ENCODE results near the gene PCDH9.

Gene PCDH9

GRCh38 chr13:66377569-66377968, 852.6 kb downstream of the PCDH9 start:
- Histone ChIP-seq H4K20me1 (ENCODE audit: insufficient read depth) (no peaks in the 10 kb centered on the region), H3K4me1 (ENCODE audit: low read depth, poor library complexity, severe bottlenecking) (no peaks in the 10 kb centered on the region), H3K27me3 (ENCODE audit: insufficient read depth, low read depth) (no peaks in the 10 kb centered on the region), H2AFZ (ENCODE audit: low read depth) (no peak overlapping the region), H3K9ac (no peak overlapping the region), H3K79me2 (ENCODE audit: insufficient read depth, low read depth) (no peaks in the 10 kb centered on the region), H3K4me3 (IDR thresholded peaks at IDR 0.05; ENCODE audit: insufficient read depth, low read depth, low read length) (no peak overlapping the region), H3K27ac (no peak overlapping the region), H3K4me2 (no peak overlapping the region), H3K36me3 (ENCODE audit: insufficient read depth) (no peaks in the 10 kb centered on the region)
- TF ChIP-seq CTCF (conservative IDR thresholded peaks at IDR 0.05; ENCODE audit: low read depth, low read length) = no peak

- H3K4me1 ChIP-seq (ENCODE audit: low read depth, poor library complexity, severe bottlenecking) = no peaks in the 10 kb centered on the region
- no peak overlapping the region for H3K4me2 ChIP-seq
- no peaks in the 10 kb centered on the region for H3K36me3 ChIP-seq (ENCODE audit: insufficient read depth)
- no peaks in the 10 kb centered on the region for H3K27me3 ChIP-seq (ENCODE audit: insufficient read depth, low read depth)
- H3K9ac ChIP-seq = no peak overlapping the region
- no peak for TF ChIP-seq CTCF (conservative IDR thresholded peaks at IDR 0.05; ENCODE audit: low read depth, low read length)
- no peaks in the 10 kb centered on the region for H3K79me2 ChIP-seq (ENCODE audit: insufficient read depth, low read depth)
- no peaks in the 10 kb centered on the region for H4K20me1 ChIP-seq (ENCODE audit: insufficient read depth)
- H2AFZ ChIP-seq (ENCODE audit: low read depth) = no peak overlapping the region
- no peak overlapping the region for H3K27ac ChIP-seq
- H3K4me3 ChIP-seq (IDR thresholded peaks at IDR 0.05; ENCODE audit: insufficient read depth, low read depth, low read length) = no peak overlapping the region
These were observed 854.4 kb downstream of the PCDH9 start for GRCh38 chr13:66375756-66376155.

GRCh38 chr13:66369666-66370065, 860.5 kb downstream of the PCDH9 start:
- Histone ChIP-seq H3K36me3 (ENCODE audit: insufficient read depth) (no peaks in the 10 kb centered on the region), H3K4me3 (IDR thresholded peaks at IDR 0.05; ENCODE audit: insufficient read depth, low read depth, low read length) (no peak overlapping the region), H3K4me2 (no peak overlapping the region), H3K4me1 (ENCODE audit: low read depth, poor library complexity, severe bottlenecking) (no peaks in the 10 kb centered on the region), H3K27ac (no peak overlapping the region), H3K27me3 (ENCODE audit: insufficient read depth, low read depth) (no peaks in the 10 kb centered on the region), H3K9ac (no peak overlapping the region), H3K79me2 (ENCODE audit: insufficient read depth, low read depth) (no peaks in the 10 kb centered on the region), H2AFZ (ENCODE audit: low read depth) (no peak overlapping the region), H4K20me1 (ENCODE audit: insufficient read depth) (no peaks in the 10 kb centered on the region)
- no peak for TF ChIP-seq CTCF (conservative IDR thresholded peaks at IDR 0.05; ENCODE audit: low read depth, low read length)

GRCh38 chr13:66367356-66367755, 862.8 kb downstream of the PCDH9 start:
- Histone ChIP-seq H3K36me3 (ENCODE audit: insufficient read depth) (no peaks in the 10 kb centered on the region), H3K27ac (no peak overlapping the region), H3K9ac (no peak overlapping the region), H3K79me2 (ENCODE audit: insufficient read depth, low read depth) (no peaks in the 10 kb centered on the region), H3K27me3 (ENCODE audit: insufficient read depth, low read depth) (no peaks in the 10 kb centered on the region), H4K20me1 (ENCODE audit: insufficient read depth) (no peaks in the 10 kb centered on the region), H3K4me1 (ENCODE audit: low read depth, poor library complexity, severe bottlenecking) (no peaks in the 10 kb centered on the region), H3K4me3 (IDR thresholded peaks at IDR 0.05; ENCODE audit: insufficient read depth, low read depth, low read length) (no peak overlapping the region), H2AFZ (ENCODE audit: low read depth) (no peak overlapping the region), H3K4me2 (no peak overlapping the region)
- no peak for TF ChIP-seq CTCF (conservative IDR thresholded peaks at IDR 0.05; ENCODE audit: low read depth, low read length)

- TF ChIP-seq CTCF (conservative IDR thresholded peaks at IDR 0.05; ENCODE audit: low read depth, low read length) = no peak
- no peaks in the 10 kb centered on the region for H3K27me3 ChIP-seq (ENCODE audit: insufficient read depth, low read depth)
- H3K27ac ChIP-seq = no peak overlapping the region
- no peak overlapping the region for H3K4me2 ChIP-seq
- H3K36me3 ChIP-seq (ENCODE audit: insufficient read depth) = no peaks in the 10 kb centered on the region
- no peaks in the 10 kb centered on the region for H3K4me1 ChIP-seq (ENCODE audit: low read depth, poor library complexity, severe bottlenecking)
- no peak overlapping the region for H2AFZ ChIP-seq (ENCODE audit: low read depth)
- no peaks in the 10 kb centered on the region for H3K79me2 ChIP-seq (ENCODE audit: insufficient read depth, low read depth)
- H3K4me3 ChIP-seq (IDR thresholded peaks at IDR 0.05; ENCODE audit: insufficient read depth, low read depth, low read length) = no peak overlapping the region
- H3K9ac ChIP-seq = no peak overlapping the region
- H4K20me1 ChIP-seq (ENCODE audit: insufficient read depth) = no peaks in the 10 kb centered on the region
These were observed 865.0 kb downstream of the PCDH9 start for GRCh38 chr13:66365101-66365500.

All from KMS-11 (cell line).